Stimulated activated CD8-positive, alpha-beta memory T cell treated with anti-CD3 and anti-CD28 coated beads, Interleukin-12 subunit alpha, Interleukin-12 subunit beta, amount 100 ng/mL, for 1 hour (primary cell): ENCODE results near the gene KRIT1.
A peak's percentile ranks its signal among the peaks of the same experiment; 100 is the strongest.
"Not testable (repeated sequence)": the region's sequence is repeated elsewhere in the genome, so short reads cannot be mapped to it uniquely, and the experiment has no call there.

Source experiments
- DNase-seq: peaks from one replicate; pipeline ENCODE4 v3.0.0-alpha.2; 2020; ENCODE audit warnings: low read depth

Gene KRIT1

DNA sequence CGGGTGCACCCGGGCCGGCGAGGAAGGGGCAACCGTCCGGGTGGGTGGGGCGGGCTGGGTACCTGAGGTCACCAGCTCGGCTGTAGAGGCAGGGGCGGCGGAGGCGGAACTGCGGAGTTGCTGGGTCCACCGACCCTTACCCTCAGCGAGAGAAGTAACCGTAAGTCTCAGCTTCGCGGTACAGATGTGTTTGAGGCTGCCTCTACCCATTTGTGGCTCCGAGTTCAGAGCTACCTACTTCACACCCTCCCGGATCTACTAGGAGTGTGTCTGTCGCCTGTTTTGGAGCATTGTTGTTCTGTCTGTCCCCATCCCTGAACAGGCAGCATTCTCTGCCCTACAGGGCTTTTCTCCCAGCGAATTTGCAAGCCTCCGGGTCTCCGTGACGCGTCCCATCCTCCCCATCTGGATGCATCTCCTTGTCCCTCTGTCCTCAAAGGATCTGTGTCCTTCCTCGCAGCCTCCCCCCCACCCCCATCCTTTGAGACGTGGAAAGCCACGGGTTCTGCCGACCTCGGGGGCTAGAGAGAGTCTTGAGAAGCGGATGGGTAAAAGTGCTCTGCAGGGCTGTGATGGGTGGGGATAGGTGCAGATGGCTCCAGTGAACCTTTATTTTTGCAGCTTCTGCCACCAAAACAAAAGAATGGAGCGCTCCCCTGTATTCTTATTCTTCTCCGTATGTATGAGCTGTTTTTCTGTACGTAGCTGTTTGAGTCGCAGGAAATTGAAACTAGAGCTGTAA is 817 bp upstream of the KRIT1 start:
- no peak for DNase-seq

DNA sequence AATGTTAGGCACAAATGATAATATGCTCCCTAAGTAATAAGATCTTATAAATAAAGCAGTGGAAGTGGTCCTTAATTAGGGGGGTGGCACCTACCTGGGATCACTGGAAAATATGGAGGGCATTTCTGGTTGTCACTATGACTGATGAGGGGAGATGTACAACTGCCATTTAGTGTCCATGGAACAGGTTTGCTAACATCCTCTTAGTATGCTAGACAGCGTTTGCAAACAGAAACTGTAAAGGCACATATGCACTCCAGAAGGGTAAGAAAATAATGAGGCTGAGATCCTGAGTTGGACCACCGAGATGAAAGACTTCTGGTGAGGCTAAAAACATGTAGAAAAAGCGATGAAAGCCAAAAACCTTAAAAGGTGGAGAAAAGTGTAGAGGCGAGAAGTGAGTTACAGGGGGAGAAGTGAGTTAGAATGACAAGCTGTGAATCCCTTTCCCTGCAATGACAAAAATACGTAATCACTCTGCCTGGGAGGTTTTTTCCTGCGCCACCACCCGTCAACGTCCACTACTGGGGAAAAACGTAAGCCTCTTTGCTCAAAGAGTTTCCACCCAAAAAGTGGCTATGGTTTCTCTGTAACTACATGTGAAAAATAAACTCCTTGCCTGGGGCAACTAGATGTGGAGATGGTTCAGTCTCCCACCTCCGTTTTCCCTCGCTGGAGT is 767 bp downstream of the KRIT1 start:
- peak; percentile 5 for DNase-seq

DNA sequence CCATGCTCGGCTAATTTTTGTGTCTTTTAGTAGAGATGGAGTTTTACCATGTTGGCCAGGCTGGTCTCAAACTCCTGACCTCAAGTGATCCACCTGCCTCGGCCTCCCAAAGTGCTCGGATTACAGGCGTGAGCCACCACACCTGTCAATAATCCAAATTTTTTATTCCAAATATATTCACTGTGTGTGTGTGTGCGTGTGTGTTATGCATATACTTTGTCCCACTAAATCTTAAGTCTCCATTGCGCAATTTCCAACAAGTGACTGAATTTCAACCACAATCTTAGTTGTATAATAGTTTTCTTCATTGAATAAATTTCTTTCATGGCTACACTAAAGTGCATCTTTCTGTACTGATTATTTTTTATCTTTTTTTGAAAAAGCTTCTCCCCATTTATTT is 2.7 kb downstream of the KRIT1 start:
- DNase-seq: no peak

DNA sequence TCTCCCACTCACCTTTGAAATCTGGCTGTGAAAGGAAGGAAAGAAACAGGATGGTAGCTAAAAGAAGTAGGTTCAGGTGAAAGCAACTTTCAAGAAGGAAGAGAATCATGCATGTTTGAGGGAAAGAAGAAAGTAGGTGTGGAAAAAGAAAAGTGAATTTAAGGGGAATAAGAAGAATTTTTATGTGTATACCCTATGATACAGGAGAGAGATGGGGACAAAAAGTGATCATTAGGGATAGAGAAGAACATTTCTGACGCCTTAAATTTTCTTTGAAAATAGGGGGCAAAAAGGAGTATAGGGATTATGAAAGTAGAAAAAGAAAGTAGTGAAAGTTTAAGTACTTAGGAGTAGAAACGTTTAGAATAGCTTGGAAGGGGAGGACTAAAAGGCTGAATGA is 15.2 kb downstream of the KRIT1 start:
- no peak for DNase-seq

DNA sequence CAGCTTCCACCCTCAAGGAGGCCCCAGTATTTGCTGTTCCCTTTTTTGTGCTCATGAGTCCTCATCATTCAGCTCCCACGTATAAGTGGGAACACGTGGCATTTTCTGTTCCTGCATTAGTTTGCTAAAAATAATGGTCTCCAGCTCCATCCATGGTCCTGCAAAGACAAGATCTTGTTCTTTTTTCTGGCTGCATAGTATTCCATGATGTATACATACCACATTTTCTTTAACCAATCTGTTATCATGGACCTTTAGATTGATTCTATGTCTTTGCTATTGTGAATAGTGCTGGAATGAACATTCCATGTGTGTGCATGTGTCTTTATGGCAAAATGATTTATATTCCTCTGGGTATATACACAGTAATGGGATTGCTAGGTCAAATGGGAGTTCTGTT is 17.0 kb downstream of the KRIT1 start:
- no peak for DNase-seq

DNA sequence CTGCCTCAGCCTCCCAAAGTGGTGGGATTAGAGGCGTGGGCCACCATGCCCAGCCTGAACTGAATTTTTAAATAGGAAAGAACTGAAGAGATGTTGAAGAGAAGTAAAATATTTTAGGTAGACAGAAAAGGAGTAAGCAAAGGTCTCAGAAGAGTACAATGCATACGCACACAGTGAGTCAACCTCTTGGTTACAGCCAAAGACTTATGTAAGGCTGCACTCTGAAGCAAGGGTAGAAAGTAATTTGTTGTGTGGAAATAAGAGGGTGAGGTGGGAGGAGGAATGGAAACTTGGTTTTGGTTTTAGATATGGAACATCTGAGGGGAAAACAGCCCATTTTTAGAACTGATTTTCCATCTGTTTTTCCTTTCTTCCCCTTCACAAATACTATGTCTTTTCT is 17.6 kb downstream of the KRIT1 start:
- DNase-seq: no peak

DNA sequence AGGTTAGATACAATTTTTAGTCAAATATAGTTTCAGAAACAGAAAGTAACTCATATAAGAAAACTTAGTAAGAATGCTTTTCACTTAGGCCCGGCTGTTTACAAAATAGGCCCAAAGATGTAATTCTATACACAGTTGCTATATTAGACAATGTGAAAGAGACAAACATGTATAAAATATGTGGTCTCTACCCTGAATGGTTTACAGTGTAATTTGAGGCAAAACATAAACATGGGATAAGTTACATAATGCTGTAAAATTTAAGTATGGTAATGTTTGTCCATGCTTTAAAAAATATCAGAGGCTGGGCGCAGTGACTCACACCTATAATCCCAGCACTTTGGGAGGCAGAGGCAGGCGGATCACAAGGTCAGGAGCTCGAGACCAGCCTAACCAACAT is 18.7 kb downstream of the KRIT1 start:
- no peak for DNase-seq

DNA sequence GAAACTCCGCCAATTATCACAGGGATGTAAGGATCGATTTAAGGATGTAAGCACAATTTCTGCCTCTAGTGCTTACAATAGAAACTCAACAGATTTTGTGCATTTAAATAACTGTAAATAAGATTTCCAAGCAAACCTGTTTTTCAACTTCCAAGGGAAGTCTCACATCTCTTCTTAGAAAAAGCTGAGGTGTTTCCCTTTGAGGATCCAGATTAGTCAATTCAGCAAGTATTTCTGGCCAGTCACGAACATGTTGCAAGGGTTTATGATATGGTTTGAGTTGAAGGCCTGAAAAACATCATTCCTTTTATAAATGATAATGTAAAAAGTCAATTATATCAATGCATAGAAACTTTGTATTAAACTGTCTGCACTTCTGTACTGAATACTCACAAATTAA is 23.9 kb downstream of the KRIT1 start:
- DNase-seq: no peak

DNA sequence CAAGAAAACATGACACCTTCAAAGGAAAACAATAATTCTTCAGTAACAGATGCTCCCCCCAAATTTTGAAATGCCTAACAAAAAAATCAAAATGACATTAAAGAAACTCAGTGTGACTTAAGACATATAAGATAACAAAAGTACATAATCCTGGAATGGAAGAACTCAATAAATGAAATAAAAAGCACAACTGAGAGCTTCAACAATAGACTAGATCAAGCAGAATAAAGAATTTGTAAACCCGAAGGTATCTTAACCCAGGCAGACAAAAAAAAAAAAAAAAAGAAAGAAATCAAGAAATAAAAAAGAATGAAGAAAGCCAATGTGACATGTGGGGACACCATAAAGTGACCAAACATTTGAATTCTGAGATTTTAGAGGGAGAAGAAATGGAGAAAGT is 39.0 kb downstream of the KRIT1 start:
- no peak for DNase-seq

DNA sequence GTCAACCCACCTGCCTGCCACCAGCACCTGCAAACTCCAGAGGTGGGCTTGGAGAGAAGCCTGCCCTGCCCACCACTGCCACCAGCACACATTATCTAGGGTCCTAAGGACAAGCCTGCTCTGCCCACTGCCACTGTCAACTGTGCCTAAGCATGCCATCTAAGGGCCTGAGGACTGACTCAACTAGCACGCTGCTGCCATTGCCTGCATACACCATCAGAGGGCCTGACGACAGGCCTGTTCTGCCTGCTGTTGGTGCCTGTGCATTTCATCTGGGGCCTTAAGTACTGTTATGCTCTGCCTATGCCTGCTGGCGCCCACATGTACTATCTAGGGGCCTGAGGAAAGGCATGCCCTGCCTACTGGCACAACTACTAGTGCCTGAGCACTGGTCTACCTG is 39.7 kb downstream of the KRIT1 start:
- no peak for DNase-seq

DNA sequence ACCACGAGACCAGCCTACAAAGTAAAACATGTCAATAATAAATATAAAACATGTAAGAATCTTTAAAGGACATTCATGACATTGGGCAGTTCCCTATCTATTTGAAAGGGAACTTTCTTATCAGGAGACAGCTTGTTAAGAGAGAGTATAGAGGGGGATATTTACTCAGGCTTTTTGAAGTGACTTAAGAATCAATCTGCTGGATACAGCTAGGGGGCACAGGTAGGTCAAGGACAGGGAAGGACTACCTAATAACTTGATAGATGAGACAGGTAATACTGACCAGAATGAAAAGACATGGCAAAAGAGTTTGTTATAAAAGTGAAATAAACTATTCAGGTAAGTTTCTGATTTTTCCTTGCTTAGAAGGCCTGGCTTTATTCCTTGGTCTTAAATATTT is 44.9 kb downstream of the KRIT1 start:
- DNase-seq: no peak

DNA sequence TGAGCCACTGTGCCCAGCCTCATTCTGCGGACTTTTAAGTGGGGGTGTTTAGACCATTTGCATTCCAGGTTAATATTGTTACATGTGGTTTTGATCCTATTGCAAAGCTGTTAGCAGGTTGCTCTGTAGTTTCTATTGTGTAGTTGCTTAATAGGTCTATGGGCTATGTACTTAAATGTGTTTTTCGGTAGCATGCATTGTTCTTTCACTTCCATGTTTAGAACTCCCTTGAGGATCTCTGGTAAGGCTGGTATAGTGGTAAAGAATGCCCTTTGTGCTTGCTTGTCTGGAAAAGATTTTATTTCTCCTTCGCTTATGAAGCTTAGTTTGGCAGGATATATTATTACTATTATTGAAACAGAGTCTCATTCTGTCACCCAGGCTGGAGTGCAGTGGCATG is 53.4 kb downstream of the KRIT1 start:
- no peak for DNase-seq

DNA sequence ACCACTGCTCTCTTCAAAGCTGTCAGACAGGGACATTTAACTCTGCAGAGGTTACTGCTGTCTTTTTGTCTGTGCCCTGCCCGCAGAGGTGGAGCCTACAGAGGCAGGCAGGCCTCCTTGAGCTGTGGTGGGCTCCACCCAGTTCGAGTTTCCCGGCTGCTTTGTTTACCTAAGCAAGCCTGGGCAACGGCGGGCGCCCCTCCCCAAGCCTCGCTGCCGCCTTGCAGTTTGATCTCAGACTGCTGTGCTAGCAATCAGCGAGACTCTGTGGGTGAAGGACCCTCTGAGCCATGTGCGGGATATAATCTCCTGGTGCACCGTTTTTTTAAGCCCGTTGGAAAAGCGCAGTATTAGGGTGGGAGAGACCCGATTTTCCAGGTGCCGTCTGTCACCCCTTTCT is 56.5 kb downstream of the KRIT1 start:
- DNase-seq: not testable (repeated sequence)

DNA sequence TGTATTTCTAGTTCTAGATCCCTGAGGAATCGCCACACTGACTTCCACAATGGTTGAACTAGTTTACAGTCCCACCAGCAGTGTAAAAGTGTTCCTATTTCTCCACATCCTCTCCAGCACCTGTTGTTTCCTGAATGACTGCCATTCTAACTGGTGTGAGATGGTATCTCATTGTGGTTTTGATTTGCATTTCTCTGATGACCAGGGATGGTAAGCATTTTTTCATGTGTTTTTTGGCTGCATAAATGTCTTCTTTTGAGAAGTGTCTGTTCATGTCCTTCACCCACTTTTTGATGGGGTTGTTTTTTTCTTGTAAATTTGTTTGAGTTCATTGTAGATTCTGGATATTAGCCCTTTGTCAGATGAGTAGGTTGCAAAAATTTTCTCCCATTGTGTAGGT is 61.4 kb downstream of the KRIT1 start:
- not testable (repeated sequence) for DNase-seq

DNA sequence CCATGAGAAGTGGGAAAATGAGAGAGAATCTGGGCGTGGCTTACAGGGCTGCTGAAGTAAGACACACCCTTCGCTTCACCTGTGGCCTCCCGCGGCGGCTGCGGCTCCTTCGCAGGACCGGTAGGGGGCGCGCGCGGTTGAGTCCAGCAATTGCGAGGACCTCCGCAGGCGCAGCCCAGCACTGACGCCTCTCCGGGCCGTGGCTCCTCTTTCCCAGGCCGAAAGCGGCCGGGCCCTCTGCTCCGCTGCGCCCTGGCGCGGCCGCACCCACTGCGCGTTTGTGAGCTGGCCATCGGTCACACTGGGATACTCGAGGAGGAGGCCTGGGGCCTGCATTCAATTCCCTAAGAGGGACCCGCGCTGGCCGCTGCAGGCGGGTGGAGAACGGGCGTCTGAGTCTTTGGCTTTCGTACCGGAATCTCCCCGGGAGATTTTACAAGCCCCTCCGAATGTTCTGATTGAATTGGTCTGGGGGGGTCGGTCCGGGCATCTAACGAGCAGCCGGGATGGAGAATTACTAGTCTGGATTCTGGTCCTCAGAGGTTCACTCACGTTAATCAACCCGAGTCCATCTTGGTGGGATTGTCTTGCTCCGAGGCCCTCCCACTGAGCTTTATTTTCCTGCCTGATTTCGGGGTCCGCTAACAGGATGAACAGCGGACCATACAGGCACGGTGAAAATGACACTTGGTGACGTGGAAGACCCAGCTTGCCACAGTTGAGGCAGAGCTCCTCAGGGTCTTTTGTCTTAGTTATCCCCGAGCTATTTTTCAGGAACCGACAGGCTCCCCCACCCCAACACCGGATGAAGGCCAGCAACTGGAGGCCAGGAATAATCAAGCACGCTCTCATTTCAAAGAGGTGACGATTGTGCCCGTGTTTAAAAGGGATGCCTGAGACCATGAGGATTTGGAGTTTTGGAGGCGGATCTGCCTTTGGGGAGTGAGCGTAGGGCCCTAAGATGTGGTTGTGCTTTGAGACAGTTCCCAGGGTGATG is 66.5 kb downstream of the KRIT1 start, which contains the start of gene LRRD1:
Gene LRRD1, minus strand, starts transcription at position 215 of the 997 bp plus-strand sequence. CDS start 13,940 bp downstream, outside the sequence.
- peak; percentile 77 for DNase-seq

DNA sequence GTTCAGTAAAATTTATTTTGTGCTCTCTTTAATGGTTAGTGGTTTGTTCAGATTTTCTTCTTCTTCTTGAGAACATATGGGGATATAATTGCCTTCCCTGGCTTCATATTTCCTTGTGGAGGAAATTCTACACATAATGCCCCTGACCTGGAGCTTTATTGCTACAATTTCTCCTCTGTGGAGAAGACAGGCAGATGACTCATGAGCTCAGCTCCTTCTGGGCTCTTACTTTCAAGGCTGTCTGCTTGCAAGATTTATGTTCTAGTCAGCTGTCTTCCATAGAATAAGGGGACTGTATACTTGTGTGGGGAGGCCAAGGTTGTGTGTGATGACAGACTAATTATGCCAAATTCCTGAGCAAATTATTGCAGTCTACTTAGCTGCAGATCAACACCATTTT is 68.4 kb downstream of the KRIT1 start:
- DNase-seq: no peak

DNA sequence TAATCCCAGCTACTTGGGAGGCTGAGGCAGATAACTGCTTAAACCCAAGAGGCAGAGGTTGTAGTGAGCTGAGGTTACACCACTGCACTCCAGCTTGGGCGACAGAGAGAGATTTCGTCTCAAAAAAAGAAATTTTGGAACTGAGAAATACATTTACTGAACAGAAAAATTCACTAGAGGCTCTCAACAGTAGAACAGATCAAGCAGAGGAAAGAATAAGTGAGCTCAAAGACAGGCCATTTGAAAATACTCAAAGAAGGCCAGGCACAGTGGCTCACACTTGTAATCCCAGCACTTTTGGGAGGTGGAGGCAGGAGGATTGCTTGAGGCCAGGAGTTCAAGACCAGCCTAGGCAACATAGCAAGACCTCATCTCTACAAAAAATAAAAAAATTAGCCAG is 76.2 kb downstream of the KRIT1 start:
- not testable (repeated sequence) for DNase-seq

DNA sequence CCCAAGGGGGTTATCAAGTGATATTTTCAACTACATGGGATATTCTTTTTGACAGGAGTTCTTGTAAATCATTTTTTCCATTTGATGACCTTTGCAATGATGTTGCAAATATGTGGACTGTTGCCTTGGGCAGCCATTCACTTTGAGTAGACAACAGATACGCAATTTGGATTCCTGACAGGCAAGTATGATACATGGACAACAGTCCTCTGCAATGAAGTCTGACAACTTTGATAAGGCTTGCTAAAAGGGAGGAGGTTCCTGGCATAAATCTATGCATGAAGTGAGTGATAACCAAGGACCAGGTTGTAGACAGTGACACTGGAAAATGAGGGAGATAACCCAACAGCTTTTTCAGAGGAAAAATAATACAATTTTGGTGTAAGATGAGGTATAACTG is 84.4 kb downstream of the KRIT1 start:
- no peak for DNase-seq

DNA sequence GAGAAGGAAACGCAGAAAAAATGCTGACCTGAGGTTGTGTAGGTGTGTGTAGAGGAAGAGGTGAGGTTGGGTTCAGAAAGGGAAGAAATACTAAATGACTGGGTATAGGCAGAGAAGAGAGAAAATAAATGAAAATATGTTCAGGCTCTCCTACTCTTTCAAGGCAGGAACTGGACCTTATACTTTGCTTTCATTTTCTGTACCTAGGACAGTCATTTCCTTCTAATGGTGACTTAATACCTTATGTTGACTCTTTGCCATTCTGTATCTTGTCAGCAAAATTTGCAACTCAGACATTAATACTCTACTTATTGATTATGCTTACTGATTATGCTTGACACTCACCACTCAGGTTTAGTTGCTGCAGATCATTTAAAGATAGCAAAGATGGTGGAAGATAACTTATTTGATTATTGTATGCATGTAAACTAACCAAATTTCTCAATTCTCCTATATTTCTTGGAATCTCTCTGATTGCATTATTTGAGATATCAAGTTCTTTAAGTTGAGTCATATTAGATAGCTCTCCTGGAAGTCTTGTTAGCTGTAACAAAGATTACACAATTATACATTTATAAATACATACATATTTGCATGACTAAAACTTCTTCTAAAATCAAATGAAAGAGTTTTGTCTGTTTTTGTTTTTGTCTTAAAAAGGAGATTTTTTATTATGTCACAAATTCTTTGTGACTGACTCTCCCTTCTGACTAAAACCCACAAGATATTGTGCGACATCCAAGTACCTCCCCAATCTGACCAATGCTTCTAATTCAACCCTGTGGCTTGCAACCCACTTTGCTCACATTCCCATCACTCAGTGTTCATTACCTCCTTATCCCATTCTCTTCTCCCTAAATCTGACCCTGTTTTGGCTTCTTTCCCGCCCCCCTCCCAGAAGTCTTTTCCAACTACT is 86.8 kb downstream of the KRIT1 start:
- DNase-seq: no peak

DNA sequence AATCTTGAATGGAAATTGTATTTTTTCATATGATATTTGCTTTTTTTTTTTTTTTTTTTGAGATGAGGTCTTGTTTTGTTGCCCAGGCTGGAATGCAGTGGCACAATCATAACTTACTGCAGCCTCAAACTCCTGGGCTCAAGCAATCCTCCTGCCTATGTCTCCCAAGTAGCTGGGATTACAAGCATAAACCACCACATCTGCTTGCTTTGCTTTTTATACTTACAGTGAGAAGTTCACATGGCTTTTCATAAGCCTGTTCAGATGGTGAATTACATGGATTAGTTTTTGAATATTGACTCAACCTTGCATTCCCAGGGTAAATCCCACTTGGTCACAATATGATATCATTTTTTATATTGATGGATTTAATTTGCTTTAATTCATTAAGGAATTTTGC is 88.7 kb downstream of the KRIT1 start:
- no peak for DNase-seq

DNA sequence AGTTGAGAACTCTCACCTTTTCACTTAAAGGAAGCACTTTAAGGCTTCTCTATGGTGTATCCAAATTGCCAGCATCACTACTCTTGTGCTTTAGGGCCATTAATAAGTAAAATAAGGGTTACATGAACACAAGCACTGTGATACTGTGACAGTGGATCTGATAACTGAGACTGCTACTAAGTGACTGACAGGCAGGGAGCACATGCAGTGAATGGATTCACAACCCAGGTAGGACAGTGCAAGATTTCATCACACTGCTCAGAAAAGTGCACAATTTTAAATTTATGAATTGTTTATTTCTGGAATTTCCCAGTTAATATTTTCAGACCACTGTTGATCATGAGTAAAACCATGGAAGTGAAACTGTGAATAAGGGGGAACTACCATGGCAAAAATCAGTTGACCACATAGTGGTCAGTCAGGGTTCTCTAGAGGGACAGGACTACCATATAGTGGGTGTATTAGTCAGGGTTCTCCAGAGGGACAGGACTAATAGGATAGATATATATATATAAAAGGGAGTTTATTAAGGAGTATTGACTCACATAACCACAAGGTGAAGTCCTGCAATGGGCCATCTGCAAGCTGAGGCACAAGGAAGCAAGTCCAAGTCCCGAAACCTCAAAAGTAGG is 90.5 kb downstream of the KRIT1 start:
- no peak for DNase-seq
